Ishikawa (cell line): Measurements from ENCODE around the gene ACP6.

ENCODE experiments used
- CEBPB ChIP-seq: IDR thresholded peaks from 2 replicates; pipeline ENCODE4 v1.6.1; 2012
- CREB1 ChIP-seq: IDR thresholded peaks from 2 replicates; pipeline ENCODE4 v1.6.1; 2012; ENCODE audit warnings: low read depth
- EGR1 ChIP-seq: IDR thresholded peaks from 2 replicates; pipeline ENCODE4 v1.6.1; 2012
- EP300 ChIP-seq: IDR thresholded peaks from 2 replicates; pipeline ENCODE4 v1.6.1; 2012; ENCODE audit warnings: borderline replicate concordance
- FOXM1 ChIP-seq: IDR thresholded peaks from 2 replicates; pipeline ENCODE4 v1.6.1; 2012; ENCODE audit warnings: low read depth, borderline replicate concordance
- MAX ChIP-seq: IDR thresholded peaks from 2 replicates; pipeline ENCODE4 v1.6.1; 2012
- NFIC ChIP-seq: IDR thresholded peaks from 2 replicates; pipeline ENCODE4 v1.6.1; 2012
- RAD21 ChIP-seq: IDR thresholded peaks from 2 replicates; pipeline ENCODE4 v1.6.1; 2012; ENCODE audit warnings: low read depth
- REST ChIP-seq: IDR thresholded peaks from 2 replicates; pipeline ENCODE4 v1.6.1; 2012; ENCODE audit warnings: low read depth, mild to moderate bottlenecking
- TAF1 ChIP-seq: IDR thresholded peaks from 2 replicates; pipeline ENCODE4 v1.6.1; 2012; ENCODE audit warnings: low read depth, mild to moderate bottlenecking
- TCF12 ChIP-seq: IDR thresholded peaks from 2 replicates; pipeline ENCODE4 v1.6.1; 2012; ENCODE audit warnings: low read depth
- TEAD4 ChIP-seq: IDR thresholded peaks from 2 replicates; pipeline ENCODE4 v1.6.1; 2012
- USF1 ChIP-seq: IDR thresholded peaks from 2 replicates; pipeline ENCODE4 v1.6.1; 2012
- YY1 ChIP-seq: IDR thresholded peaks from 2 replicates; pipeline ENCODE4 v1.6.1; 2012; ENCODE audit warnings: low read depth
- ZBTB7A ChIP-seq: IDR thresholded peaks from 2 replicates; pipeline ENCODE4 v1.6.1; 2012; ENCODE audit warnings: low read depth

ACP6 gene

GRCh38 chr1:147605591-147605990 is 64.7 kb downstream of the ACP6 start:
- TF ChIP-seq TCF12 (no peak), TEAD4 (no peak)

GRCh38 chr1:147603986-147604385 is 66.3 kb downstream of the ACP6 start:
- no peak for TF ChIP-seq CREB1
- TF ChIP-seq EGR1 = no peak
- no peak for TF ChIP-seq FOXM1
- no peak for TF ChIP-seq MAX
- no peak for TF ChIP-seq TAF1
- no peak for TF ChIP-seq ZBTB7A
- no peak for TF ChIP-seq TEAD4
- TF ChIP-seq NFIC = no peak
- TF ChIP-seq CEBPB = no peak
- no peak for TF ChIP-seq USF1
- TF ChIP-seq RAD21 = no peak
- TF ChIP-seq YY1 = no peak
- no peak for TF ChIP-seq REST

GRCh38 chr1:147600119-147601111 is 69.9 kb downstream of the ACP6 start:
- TF ChIP-seq REST = no peak
- TF ChIP-seq EGR1 = no peak
- no peak; the same call in 1 of the 2 replicates for TF ChIP-seq TAF1
- no peak; the same call in 1 of the 2 replicates for TF ChIP-seq ZBTB7A
- TF ChIP-seq NFIC = no peak
- TF ChIP-seq CEBPB = no peak
- TF ChIP-seq MAX = no peak; the same call in 1 of the 2 replicates
- no peak for TF ChIP-seq FOXM1
- TF ChIP-seq TEAD4 = no peak
- TF ChIP-seq TCF12 = no peak; the same call in 1 of the 2 replicates
- TF ChIP-seq CREB1 = no peak
- no peak for TF ChIP-seq YY1
- no peak for TF ChIP-seq EP300

GRCh38 chr1:147599362-147600118 is 70.8 kb downstream of the ACP6 start:
- TF ChIP-seq TCF12 (0 out of 2 replicates have a peak, but pooled peaks have one; percentile 2), ZBTB7A (0 out of 2 replicates have a peak, but pooled peaks have one; percentile 28), REST (no peak), TAF1 (peak; percentile 6; the same call in 1 of the 2 replicates), TEAD4 (peak; percentile 58), MAX (peak; percentile 66), FOXM1 (no peak)
